ENCODE data around the gene PODXL.

DNA sequence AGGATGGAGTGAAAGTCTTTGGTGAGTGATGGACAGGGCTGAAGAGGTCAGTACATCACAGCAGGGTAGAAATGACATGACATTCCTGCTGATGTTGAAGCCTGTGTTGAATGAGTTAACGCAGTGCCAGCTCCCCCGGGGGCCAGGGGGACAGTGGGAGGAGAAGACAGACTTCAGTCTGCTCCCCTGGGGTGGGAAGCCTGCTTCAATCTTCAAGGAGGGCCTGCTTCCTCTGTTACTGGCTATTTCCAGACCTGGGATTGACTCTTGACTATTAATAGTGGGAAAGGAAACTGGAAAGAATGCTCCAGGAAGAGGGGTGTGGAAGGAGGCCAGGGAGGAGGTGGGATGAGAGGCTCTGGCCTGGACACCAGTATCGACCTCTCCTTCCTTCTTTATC lies 27.2 kb downstream of the PODXL start:
- TF ChIP-seq, protein P1, sequence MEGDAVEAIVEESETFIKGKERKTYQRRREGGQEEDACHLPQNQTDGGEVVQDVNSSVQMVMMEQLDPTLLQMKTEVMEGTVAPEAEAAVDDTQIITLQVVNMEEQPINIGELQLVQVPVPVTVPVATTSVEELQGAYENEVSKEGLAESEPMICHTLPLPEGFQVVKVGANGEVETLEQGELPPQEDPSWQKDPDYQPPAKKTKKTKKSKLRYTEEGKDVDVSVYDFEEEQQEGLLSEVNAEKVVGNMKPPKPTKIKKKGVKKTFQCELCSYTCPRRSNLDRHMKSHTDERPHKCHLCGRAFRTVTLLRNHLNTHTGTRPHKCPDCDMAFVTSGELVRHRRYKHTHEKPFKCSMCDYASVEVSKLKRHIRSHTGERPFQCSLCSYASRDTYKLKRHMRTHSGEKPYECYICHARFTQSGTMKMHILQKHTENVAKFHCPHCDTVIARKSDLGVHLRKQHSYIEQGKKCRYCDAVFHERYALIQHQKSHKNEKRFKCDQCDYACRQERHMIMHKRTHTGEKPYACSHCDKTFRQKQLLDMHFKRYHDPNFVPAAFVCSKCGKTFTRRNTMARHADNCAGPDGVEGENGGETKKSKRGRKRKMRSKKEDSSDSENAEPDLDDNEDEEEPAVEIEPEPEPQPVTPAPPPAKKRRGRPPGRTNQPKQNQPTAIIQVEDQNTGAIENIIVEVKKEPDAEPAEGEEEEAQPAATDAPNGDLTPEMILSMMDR (conservative IDR thresholded peaks at IDR 0.05 in 1 of 2, IDR thresholded peaks at IDR 0.05 in 1 of 2; ENCODE audit: low read depth in 1 of 2, low read length in 2 of 2), result no peak
- TF ChIP-seq EZH2 (IDR thresholded peaks at IDR 0.05; ENCODE audit: low read length, missing control alignments), result no peak

Data from fibroblast of lung (primary cell).